ENCODE results near the gene PIGR.

PIGR gene

GRCh38 chr1:206907304-206907991 lies 38.8 kb downstream of the PIGR start:
- peak; percentile 52 for DNase-seq

- peak; percentile 69 for DNase-seq
Measured at GRCh38 chr1:206905295-206906164, 40.7 kb downstream of the PIGR start.

DNA sequence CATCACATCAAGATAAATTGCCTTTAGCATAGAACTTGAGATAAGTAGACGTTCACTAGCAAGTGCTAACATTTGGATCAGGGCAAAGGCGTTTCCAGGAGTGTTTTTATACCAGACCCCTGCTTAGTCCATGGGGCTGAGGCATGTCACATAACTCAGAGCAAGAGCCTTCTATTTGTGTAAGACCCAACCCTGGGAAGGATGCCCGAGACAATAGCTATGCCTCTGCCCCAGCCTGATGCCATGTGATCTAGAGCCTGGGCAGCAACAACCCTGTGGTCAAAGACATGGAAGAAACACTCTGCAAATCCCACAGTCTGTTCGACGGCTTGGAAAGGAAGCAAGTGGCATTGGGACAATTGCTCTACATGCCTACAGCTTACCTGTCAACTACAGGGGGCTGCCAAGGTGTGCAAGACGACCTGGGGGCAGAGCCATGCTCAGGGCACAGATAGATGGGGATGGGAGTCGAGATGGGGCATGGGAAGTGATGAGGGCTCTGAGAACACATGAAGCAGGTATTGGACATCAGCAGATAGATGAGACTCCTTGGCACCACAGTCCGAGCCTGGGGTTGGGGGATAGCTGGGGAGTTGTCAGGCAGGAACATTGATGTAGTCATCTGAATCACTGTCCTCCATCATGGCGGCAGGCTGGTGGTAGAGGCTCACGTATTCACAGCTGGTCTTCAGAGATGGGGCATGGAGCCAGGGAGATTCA lies 41.7 kb downstream of the PIGR start:
- DNase-seq, result no peak

- no peak for DNase-seq
Measured at GRCh38 chr1:206903687-206904086, 42.6 kb downstream of the PIGR start.

- no peak for DNase-seq
Measured at GRCh38 chr1:206902702-206903101, 43.6 kb downstream of the PIGR start.

GRCh38 chr1:206901944-206902343 lies 44.3 kb downstream of the PIGR start:
- DNase-seq, result no peak

GRCh38 chr1:206900149-206900548 lies 46.1 kb downstream of the PIGR start:
- no peak for DNase-seq

- DNase-seq, result no peak
Measured at GRCh38 chr1:206899717-206900116, 46.5 kb downstream of the PIGR start.

- no peak for DNase-seq
Measured at GRCh38 chr1:206898915-206899431, 47.3 kb downstream of the PIGR start.

GRCh38 chr1:206898089-206898914 lies 48.0 kb downstream of the PIGR start:
- no peak for DNase-seq

GRCh38 chr1:206897175-206897574 lies 49.1 kb downstream of the PIGR start, which contains the start of gene IL24:
Gene IL24, plus strand, starts transcription at chr1:206897443. Its CDS starts 390 bp downstream, at chr1:206897833.
- DNase-seq, result no peak

GRCh38 chr1:206896261-206896660 lies 50.0 kb downstream of the PIGR start:
- DNase-seq, result no peak

GRCh38 chr1:206895837-206896242 lies 50.4 kb downstream of the PIGR start:
- no peak for DNase-seq

DNA sequence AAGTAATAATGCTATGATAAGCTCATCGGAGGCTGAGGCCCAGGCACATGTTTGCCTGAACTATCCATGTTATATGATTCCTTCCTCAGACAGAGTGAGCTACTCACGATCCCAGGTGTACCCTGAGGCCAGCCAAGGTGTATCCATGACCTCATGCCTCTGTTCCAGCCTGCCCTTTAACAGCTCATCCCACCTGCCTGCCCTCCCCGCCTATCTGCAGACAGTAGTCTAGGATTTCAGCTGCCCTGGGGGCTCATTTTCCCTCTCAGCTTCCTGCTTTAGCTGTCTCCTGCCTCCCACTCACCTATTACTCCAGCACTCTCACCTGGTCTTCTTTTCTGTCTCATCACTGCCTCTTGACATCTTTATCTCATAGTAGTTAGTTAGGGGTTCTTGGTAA lies 50.9 kb downstream of the PIGR start:
- no peak for DNase-seq

DNA sequence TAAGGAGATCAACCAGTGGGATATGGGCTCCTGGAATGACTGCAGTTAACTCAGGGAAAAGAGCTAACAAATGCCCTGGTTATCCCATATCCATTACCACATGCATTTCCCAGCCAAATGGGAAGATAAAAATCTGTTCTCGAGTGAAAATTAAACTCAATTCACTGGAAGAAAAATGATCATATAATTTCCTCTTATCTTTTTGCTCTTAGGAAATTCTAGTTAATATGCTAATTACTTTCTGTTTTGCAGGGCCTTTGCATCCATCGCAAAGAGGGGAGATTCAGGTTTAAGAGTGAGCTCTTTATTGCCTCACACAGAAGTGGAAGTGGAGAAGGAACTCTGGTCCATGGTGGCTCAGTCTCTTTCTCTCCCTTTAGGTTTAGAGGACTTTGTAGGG lies 52.9 kb downstream of the PIGR start:
- no peak for DNase-seq

DNA sequence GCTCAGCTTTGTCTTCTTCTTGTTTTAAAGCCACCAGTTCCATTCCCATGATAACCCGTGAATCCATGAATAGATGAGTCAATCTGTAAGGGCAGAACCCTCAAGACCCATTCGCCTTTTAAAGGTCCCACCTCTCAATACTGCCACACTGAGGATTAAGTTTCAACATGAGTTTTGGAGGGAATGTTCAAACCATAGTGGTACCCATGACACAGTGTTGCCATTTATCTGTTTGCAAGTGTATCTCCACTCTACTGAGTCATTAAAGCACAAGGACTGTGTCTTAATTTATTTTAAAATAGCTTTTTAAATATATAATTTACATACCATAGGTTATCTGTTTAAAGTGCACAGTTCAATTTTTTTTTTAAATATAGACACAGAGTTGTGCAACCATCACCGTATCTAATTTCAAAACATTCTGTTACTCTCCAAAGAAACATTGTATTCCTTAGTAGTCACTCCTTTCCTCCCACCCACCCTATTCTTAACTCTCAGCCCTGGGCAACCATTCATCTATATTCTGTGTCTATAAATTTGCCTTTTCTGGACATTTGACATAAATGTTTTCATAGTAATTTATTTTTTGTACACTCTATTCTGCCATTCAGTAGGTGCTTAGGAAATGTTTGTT lies 53.8 kb downstream of the PIGR start:
- no peak for DNase-seq

- no peak for DNase-seq
Measured at GRCh38 chr1:206891412-206891811, 54.9 kb downstream of the PIGR start.

DNA sequence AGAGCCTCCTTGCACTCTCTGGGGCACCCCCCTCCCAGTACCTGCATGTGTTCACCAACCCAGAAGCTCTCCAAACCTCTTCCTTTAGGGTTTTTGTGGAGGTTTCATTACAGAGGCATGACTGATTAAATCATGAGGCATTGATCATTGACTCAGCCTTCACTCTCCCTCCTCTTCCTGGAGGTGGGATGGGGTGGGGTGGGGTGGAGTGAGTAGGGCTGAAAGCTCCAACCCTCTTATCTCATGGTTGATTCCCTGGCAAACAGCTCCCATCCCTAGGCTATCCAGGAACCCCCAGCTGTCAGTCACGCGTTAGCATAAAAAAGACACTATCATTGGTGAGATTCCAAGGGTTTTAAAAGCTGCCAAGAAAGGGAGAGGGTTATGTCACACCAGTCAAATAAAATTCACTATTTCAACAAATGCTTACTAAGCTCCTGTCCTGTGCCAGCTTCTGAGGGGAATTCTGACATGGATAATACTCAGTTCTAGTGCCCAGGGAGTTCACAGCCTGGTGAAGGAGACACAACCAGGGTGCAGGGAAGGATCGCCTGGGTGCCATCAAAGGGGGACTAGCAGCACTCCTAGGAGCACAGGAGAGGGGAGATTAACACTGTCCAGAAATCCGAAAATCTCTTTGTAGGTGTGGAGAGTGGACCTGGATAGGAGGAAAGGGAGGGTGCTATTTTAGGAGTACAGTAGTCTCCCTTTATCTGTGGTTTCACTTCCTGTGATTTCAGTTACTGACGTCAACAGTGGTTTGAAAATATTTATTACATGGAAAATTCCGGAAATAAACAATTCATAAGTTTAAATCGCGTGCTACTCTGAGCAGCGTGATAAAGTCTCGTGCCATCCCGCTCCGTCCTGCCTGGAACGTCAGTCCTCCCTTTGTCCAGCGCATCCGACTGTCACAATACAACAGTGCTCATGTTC lies 55.9 kb downstream of the PIGR start:
- no peak for DNase-seq

- DNase-seq, result no peak
Measured at GRCh38 chr1:206887701-206888100, 58.6 kb downstream of the PIGR start.

- no peak for DNase-seq
Measured at GRCh38 chr1:206886831-206887230, 59.4 kb downstream of the PIGR start.
